ENCODE results near the gene SHROOM4.

The SHROOM4 gene

GRCh38 chrX:50614460-50614859 is 199.5 kb downstream of the SHROOM4 start:
- Histone ChIP-seq H3K79me2 (ENCODE audit: control insufficient read depth, low read length) (no peaks in the 10 kb centered on the region), H3K4me1 (ENCODE audit: control insufficient read depth, low read length) (no peaks in the 10 kb centered on the region), H3K9me2 (replicated peaks; ENCODE audit: control insufficient read depth, low read length) (no peaks in the 10 kb centered on the region), H3F3A (ENCODE audit: control insufficient read depth, insufficient read depth) (no peaks in the 10 kb centered on the region), H3K4me2 (ENCODE audit: low read length) (no peak overlapping the region), H3K4me3 (ENCODE audit: low read length) (no peak overlapping the region), H3K9me3 (ENCODE audit: control insufficient read depth, insufficient read depth, low read length) (no peaks in the 10 kb centered on the region), H4K20me1 (ENCODE audit: control insufficient read depth, insufficient read depth, low read depth, low read length) (no peaks in the 10 kb centered on the region), H3K27ac (ENCODE audit: low read depth, low read length) (no peak overlapping the region), H3K36me3 (ENCODE audit: control insufficient read depth, low read length) (no peaks in the 10 kb centered on the region), H3K27me3 (ENCODE audit: control insufficient read depth, low read length) (no peaks in the 10 kb centered on the region)
- TF ChIP-seq CTCF (IDR thresholded peaks at IDR 0.05; ENCODE audit: low read depth, low read length, poor library complexity, severe bottlenecking) = no peak
- TF ChIP-seq EZH2phosphoT487 (IDR thresholded peaks at IDR 0.05; ENCODE audit: borderline replicate concordance, low read length) = no peak

GRCh38 chrX:50613846-50614245 is 200.1 kb downstream of the SHROOM4 start:
- H3K9me3 ChIP-seq (ENCODE audit: control insufficient read depth, insufficient read depth, low read length) = no peaks in the 10 kb centered on the region
- H3K36me3 ChIP-seq (ENCODE audit: control insufficient read depth, low read length) = no peaks in the 10 kb centered on the region
- no peak for TF ChIP-seq EZH2phosphoT487 (IDR thresholded peaks at IDR 0.05; ENCODE audit: borderline replicate concordance, low read length)
- TF ChIP-seq CTCF (IDR thresholded peaks at IDR 0.05; ENCODE audit: low read depth, low read length, poor library complexity, severe bottlenecking) = no peak
- H4K20me1 ChIP-seq (ENCODE audit: control insufficient read depth, insufficient read depth, low read depth, low read length) = no peaks in the 10 kb centered on the region
- no peaks in the 10 kb centered on the region for H3K27me3 ChIP-seq (ENCODE audit: control insufficient read depth, low read length)
- H3K4me2 ChIP-seq (ENCODE audit: low read length) = no peak overlapping the region
- H3K4me1 ChIP-seq (ENCODE audit: control insufficient read depth, low read length) = no peaks in the 10 kb centered on the region
- H3K4me3 ChIP-seq (ENCODE audit: low read length) = no peak overlapping the region
- H3K79me2 ChIP-seq (ENCODE audit: control insufficient read depth, low read length) = no peaks in the 10 kb centered on the region
- H3F3A ChIP-seq (ENCODE audit: control insufficient read depth, insufficient read depth) = no peaks in the 10 kb centered on the region
- H3K9me2 ChIP-seq (replicated peaks; ENCODE audit: control insufficient read depth, low read length) = no peaks in the 10 kb centered on the region
- no peak overlapping the region for H3K27ac ChIP-seq (ENCODE audit: low read depth, low read length)

GRCh38 chrX:50609796-50610195 is 204.2 kb downstream of the SHROOM4 start:
- Histone ChIP-seq H3K4me2 (ENCODE audit: low read length) (no peak overlapping the region), H3K9me3 (ENCODE audit: control insufficient read depth, insufficient read depth, low read length) (no peaks in the 10 kb centered on the region), H3K79me2 (ENCODE audit: control insufficient read depth, low read length) (no peaks in the 10 kb centered on the region), H3K36me3 (ENCODE audit: control insufficient read depth, low read length) (no peaks in the 10 kb centered on the region), H3F3A (ENCODE audit: control insufficient read depth, insufficient read depth) (no peaks in the 10 kb centered on the region), H3K4me3 (ENCODE audit: low read length) (no peak overlapping the region), H3K4me1 (ENCODE audit: control insufficient read depth, low read length) (no peaks in the 10 kb centered on the region), H3K27me3 (ENCODE audit: control insufficient read depth, low read length) (no peaks in the 10 kb centered on the region), H4K20me1 (ENCODE audit: control insufficient read depth, insufficient read depth, low read depth, low read length) (no peaks in the 10 kb centered on the region), H3K9me2 (replicated peaks; ENCODE audit: control insufficient read depth, low read length) (no peaks in the 10 kb centered on the region), H3K27ac (ENCODE audit: low read depth, low read length) (no peak overlapping the region)
- TF ChIP-seq EZH2phosphoT487 (IDR thresholded peaks at IDR 0.05; ENCODE audit: borderline replicate concordance, low read length) (no peak), CTCF (IDR thresholded peaks at IDR 0.05; ENCODE audit: low read depth, low read length, poor library complexity, severe bottlenecking) (no peak)

All from DOHH2 (cell line).